HG02642 (cell line): ENCODE results near the gene CNN2.

Experiments used
- ATAC-seq: cut with Tn5 transposase; IDR thresholded peaks from one replicate; pipeline ENCODE4 v1.9.1; 2021; ENCODE audit warnings: mild to moderate bottlenecking; ENCODE audit not compliant: unreplicated experiment, poor library complexity

Gene CNN2

DNA sequence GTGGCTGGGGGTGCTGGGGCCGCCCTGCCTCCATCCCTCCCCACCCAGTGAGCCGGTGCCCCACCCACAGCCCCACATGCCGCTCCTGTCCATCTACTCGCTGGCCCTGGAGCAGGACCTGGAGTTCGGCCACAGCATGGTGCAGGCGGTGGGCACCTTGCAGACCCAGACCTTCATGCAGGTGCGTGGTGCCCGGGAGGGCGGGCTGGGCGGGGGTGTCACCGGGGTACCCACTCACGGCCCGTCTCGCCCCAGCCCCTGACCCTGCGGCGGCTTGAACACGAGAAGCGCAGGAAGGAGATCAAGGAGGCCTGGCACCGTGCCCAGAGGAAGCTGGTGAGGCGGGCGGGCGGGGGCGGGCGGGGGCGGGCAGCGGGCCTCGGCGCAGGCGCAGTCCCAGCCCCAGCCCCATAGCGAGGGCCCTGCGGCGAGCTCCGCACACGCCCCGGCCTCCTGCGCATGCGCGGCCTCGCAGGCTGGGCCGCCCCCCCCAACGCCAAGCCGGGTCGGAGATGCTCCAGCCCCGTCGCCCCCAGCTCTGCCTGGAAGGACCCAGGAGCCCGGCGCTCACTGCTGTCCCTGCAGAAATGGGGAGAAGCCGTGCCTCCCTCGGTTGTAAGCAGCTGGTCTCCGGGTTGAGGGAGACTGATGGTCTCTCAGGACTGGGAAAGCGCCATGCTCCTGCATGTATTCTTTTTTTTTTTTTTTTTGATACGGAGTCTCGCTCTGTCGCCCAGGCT, 48.3 kb downstream of the CNN2 start:
- ATAC-seq: peak; percentile 70

GRCh38 chr19:1076046-1076386, 49.6 kb downstream of the CNN2 start:
- ATAC-seq: no peak

DNA sequence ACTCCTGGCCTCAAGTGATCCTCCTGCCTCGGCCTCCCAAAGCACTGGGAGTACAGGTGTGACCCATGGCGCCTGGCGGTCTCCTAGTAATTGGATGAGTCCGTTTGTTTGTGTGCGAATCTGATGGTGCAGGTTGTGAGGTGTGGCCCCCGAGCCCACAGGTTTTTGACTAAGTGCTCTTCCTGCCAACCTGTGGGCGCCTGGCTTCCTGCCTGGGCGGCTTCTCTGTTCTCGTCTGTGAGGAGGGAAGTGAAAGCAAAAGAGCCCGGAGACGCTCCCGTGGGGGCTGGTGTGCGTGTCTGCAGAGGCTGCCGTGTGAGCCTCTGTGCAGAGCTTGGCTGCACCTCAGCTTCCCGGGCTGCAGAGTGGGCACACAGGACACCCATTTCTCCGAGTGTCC, 50.5 kb downstream of the CNN2 start:
- peak; percentile 65 for ATAC-seq

- no peak for ATAC-seq
Observed at GRCh38 chr19:1079566-1080111, 53.2 kb downstream of the CNN2 start.

DNA sequence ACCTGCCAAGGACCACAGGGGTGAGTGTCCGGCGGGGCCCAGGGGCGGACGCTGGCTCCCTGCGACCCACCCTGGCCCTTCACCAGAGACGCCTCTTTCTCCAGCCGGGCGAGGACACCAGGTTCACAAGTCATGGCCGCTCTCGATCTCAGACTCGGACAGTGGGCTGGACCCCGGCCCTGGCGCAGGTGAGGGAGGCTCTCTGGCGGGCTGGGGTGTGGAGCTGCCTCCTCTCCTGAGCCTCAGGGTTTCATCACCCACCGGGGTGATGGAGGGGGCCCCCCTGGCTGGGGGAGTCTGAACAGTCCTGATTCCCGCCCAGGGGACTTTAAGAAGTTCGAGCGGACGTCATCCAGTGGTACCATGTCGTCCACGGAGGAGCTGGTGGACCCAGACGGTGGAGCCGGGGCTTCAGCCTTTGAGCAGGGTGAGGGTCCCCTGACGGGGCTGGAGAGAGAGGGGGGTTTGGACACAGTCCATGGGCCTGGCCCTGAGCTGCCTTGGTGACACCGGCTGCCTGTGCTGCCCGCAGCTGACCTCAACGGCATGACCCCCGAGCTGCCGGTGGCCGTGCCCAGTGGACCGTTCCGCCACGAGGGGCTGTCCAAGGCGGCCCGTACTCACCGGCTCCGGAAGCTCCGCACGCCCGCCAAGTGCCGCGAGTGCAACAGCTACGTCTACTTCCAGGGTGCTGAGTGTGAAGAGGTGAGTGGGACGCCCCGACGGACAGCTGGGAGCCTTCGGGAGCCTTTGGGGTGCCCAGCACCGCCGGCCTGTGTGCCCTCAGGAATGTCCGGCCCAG, 54.2 kb downstream of the CNN2 start:
- ATAC-seq: no peak

DNA sequence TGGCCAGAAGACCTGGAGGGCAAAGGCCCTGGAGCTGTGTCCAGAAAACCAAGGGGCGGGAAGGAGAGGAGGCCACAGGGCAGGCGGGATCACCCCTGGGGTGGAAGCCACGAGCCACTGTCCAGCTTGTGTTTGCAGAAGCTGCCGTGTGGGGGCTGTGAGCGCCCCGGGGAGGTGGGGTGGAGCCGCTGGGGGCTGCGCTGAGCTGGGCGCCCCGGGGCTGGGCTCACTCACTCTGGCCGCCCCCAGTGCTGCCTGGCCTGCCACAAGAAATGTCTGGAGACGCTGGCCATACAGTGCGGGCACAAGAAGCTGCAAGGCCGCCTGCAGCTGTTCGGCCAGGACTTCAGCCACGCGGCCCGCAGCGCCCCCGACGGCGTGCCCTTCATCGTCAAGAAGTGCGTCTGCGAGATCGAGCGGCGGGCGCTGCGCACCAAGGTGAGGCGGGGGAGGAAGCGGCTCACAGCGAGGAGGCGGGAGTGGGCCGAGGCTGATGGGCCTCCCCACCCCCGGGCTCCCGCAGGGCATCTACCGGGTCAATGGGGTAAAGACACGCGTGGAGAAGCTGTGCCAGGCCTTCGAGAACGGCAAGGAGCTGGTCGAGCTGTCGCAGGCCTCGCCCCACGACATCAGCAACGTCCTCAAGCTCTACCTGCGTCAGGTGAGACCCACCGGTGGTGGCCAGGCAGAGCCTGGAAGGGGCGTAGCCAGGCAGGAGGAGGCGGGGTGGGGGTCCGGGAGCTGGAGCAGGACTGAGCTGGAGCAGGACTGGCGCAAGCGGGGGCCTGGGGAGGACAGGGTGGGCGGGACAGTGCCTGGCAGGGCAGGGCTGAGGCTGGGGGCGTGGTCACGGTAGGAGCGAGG, 55.1 kb downstream of the CNN2 start:
- no peak for ATAC-seq

DNA sequence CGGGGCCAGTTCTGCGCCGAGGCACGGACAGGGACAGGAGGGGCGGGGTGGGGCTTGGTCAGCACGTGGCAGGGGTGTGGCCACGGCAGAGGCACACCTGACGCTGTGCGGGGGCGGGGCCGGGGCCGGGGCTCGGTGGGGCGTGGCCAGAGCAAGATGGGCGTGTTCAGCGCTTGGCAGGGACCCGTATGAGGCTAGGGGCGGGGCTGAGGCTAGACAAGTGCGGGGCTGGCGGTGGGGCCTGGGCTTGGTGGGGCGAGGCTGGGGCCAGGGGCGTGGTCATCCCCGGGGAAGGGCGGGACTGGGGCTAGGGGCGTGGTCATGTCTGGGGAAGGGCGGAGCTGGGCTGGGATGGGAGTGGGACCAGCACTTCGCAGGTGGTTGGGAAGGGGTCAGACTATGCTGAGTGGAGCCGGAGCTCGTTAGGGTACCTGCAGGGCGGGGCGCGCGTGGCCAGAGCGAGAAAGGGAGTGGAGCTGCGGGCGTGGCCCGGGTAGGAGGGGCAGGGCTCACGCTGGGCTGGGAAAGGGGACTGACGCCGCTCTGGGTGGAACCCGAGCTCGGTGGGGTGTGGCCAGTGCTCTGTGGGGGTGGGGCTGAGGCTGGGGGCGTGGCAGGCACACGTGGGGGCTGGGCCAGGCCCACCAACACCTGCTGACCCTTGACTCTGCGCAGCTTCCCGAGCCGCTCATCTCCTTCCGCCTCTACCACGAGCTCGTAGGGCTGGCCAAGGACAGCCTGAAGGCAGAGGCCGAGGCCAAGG, 55.9 kb downstream of the CNN2 start:
- no peak for ATAC-seq

- ATAC-seq: no peak
Observed at GRCh38 chr19:1082928-1083816, 56.8 kb downstream of the CNN2 start.

DNA sequence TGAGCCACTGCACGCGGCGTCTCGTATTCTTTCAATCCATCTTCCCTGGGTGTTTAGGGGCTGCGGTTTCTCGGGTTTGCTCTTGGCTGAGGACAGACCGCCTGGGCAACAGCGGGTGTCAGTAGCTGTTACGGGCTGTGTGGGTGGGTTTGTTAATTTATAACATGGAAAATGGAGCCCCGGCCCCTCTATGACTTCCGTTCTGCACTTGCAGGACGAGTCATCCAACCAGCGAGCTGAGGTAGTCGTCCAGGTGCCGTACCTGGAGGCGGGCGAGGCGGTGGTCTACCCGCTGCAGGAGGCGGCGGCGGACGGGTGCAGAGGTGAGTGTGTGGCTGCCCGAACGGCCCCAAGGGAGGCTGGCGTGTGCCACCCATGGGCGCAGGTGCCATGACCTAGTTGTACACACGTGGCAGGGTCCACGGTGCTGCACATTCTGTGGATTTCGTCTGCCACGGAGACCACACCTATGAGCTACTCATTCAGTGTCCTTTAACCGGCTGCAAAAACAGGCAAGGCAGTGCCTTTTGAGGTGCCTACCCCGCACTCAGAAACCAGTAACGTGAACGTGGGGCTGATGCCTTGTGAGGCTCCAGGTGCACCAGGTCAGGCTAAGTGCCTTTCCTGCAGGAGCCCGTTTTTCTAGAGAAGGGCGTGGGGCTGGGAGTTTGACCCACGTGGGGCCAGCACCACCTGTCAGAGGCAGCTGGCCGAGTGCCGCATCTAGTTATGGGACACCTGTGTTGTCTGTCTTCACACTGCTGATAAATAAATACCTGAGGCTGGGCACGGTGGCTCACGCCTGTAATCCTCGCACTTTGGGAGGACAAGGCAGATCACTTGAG, 57.8 kb downstream of the CNN2 start:
- no peak for ATAC-seq

DNA sequence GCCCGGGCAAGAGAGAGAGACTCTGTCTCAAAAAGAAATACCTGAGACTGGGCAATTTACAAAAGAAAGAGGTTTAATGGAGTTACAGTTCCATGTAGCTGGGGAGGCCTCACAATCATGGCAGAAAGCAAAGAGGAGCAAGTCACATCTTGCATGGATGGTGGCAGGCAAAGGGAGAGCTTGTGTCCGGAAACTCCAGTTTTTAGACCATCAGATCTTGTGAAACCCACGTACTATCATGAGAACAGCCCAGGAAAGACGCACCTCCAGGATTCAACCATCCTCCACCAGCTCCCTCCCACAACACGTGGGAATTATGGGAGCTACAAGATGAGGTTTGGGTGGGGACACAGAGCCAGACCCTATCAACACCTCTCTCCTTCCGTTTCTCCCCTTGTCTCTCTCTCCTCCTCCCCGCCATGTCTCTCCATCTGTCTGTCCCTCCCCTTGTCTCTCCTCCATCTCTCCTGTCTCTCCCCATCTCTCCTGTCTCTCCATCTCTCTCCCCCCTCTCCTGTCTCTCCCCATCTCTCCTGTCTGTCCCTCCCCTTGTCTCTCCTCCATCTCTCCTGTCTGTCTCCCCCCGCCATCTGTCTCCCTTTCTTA, 58.7 kb downstream of the CNN2 start:
- ATAC-seq: no peak

GRCh38 chr19:1085676-1086442, 59.5 kb downstream of the CNN2 start:
- ATAC-seq: no peak

- no peak for ATAC-seq
Observed at GRCh38 chr19:1086613-1087012, 60.2 kb downstream of the CNN2 start.

DNA sequence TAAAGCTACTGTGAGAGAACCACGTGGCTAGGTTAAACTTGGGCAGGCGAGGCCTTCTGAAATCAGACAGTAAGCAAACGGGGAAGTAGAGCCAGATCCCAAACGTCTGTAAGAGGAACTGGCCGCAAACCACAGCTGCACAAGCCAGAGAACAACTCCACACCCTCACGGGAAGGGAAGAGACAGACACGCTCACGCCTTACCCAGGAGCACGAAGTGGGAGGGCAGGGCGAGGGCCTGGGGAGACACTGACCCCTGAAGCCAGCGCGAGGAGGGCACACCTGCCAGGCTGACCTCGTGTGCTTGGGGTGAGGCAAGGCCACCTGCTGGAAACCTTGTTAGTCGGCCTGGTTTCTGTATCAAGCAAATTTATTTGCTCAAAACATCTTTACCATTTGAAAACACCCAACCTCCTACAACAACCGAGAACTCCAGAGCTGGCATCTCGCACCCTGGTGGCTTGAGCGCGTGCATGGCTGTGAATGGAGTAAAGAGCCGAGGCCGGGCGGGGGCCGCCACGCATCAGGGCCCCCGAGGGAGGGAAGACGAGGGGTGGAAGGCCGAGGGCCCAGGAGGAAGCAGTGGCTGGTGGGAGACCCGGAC, 61.5 kb downstream of the CNN2 start:
- ATAC-seq: no peak

GRCh38 chr19:1088416-1089010, 62.1 kb downstream of the CNN2 start:
- no peak for ATAC-seq
